Spinal cord (tissue), 10 donors: ENCODE data around the gene PPP6R2. TPM values are rescaled to one million over a fixed set of nuclear protein-coding genes. Genes with fewer than 3 reads are reported as not detected.

ENCODE experiments used
- DNase-seq, 6 donors: peaks; one replicate each; pipeline versions ENCODE4 v3.0.0 to v3.0.0-alpha.2; 2013 to 2015; ENCODE audit warnings: low spot score in 6 of 6, low read depth in 4 of 6
- H3K27ac ChIP-seq: one replicate; pipeline ENCODE4 v1.5.1; 2013; ENCODE audit warnings: low read depth, low read length, control low read depth
- H3K27me3 ChIP-seq: one replicate; pipeline ENCODE4 v1.6.1; 2013; ENCODE audit warnings: low read length; ENCODE audit not compliant: control insufficient read depth, insufficient read depth
- H3K36me3 ChIP-seq: one replicate; pipeline ENCODE4 v1.6.1; 2013; ENCODE audit warnings: low read length; ENCODE audit not compliant: control insufficient read depth, insufficient read depth
- H3K4me1 ChIP-seq: one replicate; pipeline ENCODE4 v1.6.1; 2013; ENCODE audit warnings: low read length; ENCODE audit not compliant: control insufficient read depth, insufficient read depth
- H3K4me3 ChIP-seq: one replicate; pipeline ENCODE4 v1.5.1; 2013; ENCODE audit warnings: low read depth, low read length, control low read depth
- H3K9me3 ChIP-seq: one replicate; pipeline ENCODE4 v1.6.1; 2013; ENCODE audit warnings: low read length; ENCODE audit not compliant: control insufficient read depth, insufficient read depth
- WGBS: methylation state at CpG from one replicate; pipeline ENCODE4 v1.1.5; 2013; ENCODE audit warnings: missing lambda C conversion rate; ENCODE audit not compliant: insufficient coverage; 5-methylcytosine and 5-hydroxymethylcytosine counted together
- polyA plus RNA-seq, 2 donors: library from polyadenylated mRNA; unstranded; fragments of 120-200 nt; gene quantifications; one replicate each; pipeline ENCODE4 v1.2.1, GENCODE V29; 2013; ENCODE audit not compliant: insufficient read length in 2 of 2
- total RNA-seq, 2 donors: library from RNA; depleted of rRNA in 1 of 2; stranded (reverse); fragments of 120-200 nt in 1 of 2; fragments of >200 nt in 1 of 2; gene quantifications; one replicate each; pipeline versions ENCODE4 v1.2.3 to v1.2.4, GENCODE V29; 2013 to 2014
- donor health status: healthy.

The PPP6R2 gene
- total and polyA plus RNA-seq, 4 donors, result 42.9 to 84.9 (median 67.5) TPM

- no peaks in the 10 kb centered on the region for H3K27me3 ChIP-seq
- no peak for DNase-seq
- H3K4me1 ChIP-seq, result peaks cover 65% of the 10 kb centered on the region
- WGBS, result 91% methylated on average over 13 of the region's 21 CpGs
- H3K9me3 ChIP-seq, result no peaks in the 10 kb centered on the region
- no peak overlapping the region for H3K4me3 ChIP-seq
- H3K27ac ChIP-seq, result no peak overlapping the region
- H3K36me3 ChIP-seq, result peaks cover 67% of the 10 kb centered on the region
These were observed 33.0 kb upstream of the PPP6R2 start for GRCh38 chr22:50310031-50310722.

- peaks cover 67% of the 10 kb centered on the region for H3K36me3 ChIP-seq
- no peak overlapping the region for H3K4me3 ChIP-seq
- H3K27me3 ChIP-seq, result no peaks in the 10 kb centered on the region
- no peak for DNase-seq
- WGBS, result 89% methylated on average over 14 of the region's 16 CpGs
- no peak overlapping the region for H3K27ac ChIP-seq
- H3K9me3 ChIP-seq, result no peaks in the 10 kb centered on the region
- H3K4me1 ChIP-seq, result peaks cover 57% of the 10 kb centered on the region
These were observed 32.1 kb upstream of the PPP6R2 start for GRCh38 chr22:50310949-50311444.

GRCh38 chr22:50311606-50312351, 31.3 kb upstream of the PPP6R2 start:
- WGBS, result 56% methylated on average over 23 of the region's 23 CpGs
- no peak overlapping the region for H3K27ac ChIP-seq

GRCh38 chr22:50312371-50312770, 30.8 kb upstream of the PPP6R2 start:
- DNase-seq, result no peak
- Histone ChIP-seq H3K27me3 (no peaks in the 10 kb centered on the region), H3K4me1 (peaks cover 48% of the 10 kb centered on the region), H3K36me3 (peaks cover 77% of the 10 kb centered on the region), H3K9me3 (no peaks in the 10 kb centered on the region), H3K27ac (no peak overlapping the region), H3K4me3 (no peak overlapping the region)
- WGBS, result 94% methylated on average over 7 of the region's 12 CpGs

More at GRCh38 chr22:50311606-50312351, 31.3 kb upstream of the PPP6R2 start:
- H3K4me1 ChIP-seq, result peaks cover 49% of the 10 kb centered on the region
- H3K27me3 ChIP-seq, result no peaks in the 10 kb centered on the region
- H3K9me3 ChIP-seq, result no peaks in the 10 kb centered on the region
- H3K4me3 ChIP-seq, result no peak overlapping the region
- peaks cover 72% of the 10 kb centered on the region for H3K36me3 ChIP-seq
- peak in 1 of 6 donors; percentile 66 for DNase-seq

GRCh38 chr22:50313021-50313420, 30.1 kb upstream of the PPP6R2 start:
- Histone ChIP-seq H3K27ac (no peak overlapping the region), H3K36me3 (peaks cover 82% of the 10 kb centered on the region), H3K9me3 (no peaks in the 10 kb centered on the region), H3K4me3 (no peak overlapping the region), H3K4me1 (peaks cover 44% of the 10 kb centered on the region), H3K27me3 (no peaks in the 10 kb centered on the region)
- WGBS, result 38% methylated on average over 2 of the region's 7 CpGs
- DNase-seq, result no peak

GRCh38 chr22:50313600-50313999, 29.5 kb upstream of the PPP6R2 start:
- DNase-seq, result no peak
- Histone ChIP-seq H3K4me1 (peaks cover 39% of the 10 kb centered on the region), H3K9me3 (no peaks in the 10 kb centered on the region), H3K27me3 (no peaks in the 10 kb centered on the region), H3K4me3 (no peak overlapping the region), H3K27ac (no peak overlapping the region), H3K36me3 (peaks cover 88% of the 10 kb centered on the region)
- 76% methylated on average over 15 of the region's 17 CpGs for WGBS

- Histone ChIP-seq H3K4me1 (peaks cover 34% of the 10 kb centered on the region), H3K27me3 (no peaks in the 10 kb centered on the region), H3K36me3 (peaks cover 91% of the 10 kb centered on the region), H3K4me3 (no peak overlapping the region), H3K27ac (no peak overlapping the region), H3K9me3 (no peaks in the 10 kb centered on the region)
- WGBS, result 80% methylated on average over 14 of the region's 14 CpGs
- DNase-seq, result no peak
These were observed 29.1 kb upstream of the PPP6R2 start for GRCh38 chr22:50314081-50314454.

- Histone ChIP-seq H3K27ac (no peak overlapping the region), H3K4me3 (no peak overlapping the region), H3K9me3 (no peaks in the 10 kb centered on the region), H3K36me3 (peaks cover 91% of the 10 kb centered on the region), H3K27me3 (no peaks in the 10 kb centered on the region), H3K4me1 (peaks cover 28% of the 10 kb centered on the region)
- DNase-seq, result no peak
- WGBS, result 68% methylated on average over 33 of the region's 33 CpGs
These were observed 28.5 kb upstream of the PPP6R2 start for GRCh38 chr22:50314455-50315288.

GRCh38 chr22:50315289-50316113, 27.6 kb upstream of the PPP6R2 start:
- no peak for DNase-seq
- peaks cover 24% of the 10 kb centered on the region for H3K4me1 ChIP-seq
- H3K4me3 ChIP-seq, result no peak overlapping the region
- no peak overlapping the region for H3K27ac ChIP-seq
- no peaks in the 10 kb centered on the region for H3K9me3 ChIP-seq
- peaks cover 92% of the 10 kb centered on the region for H3K36me3 ChIP-seq
- WGBS, result 91% methylated on average over 18 of the region's 18 CpGs
- no peaks in the 10 kb centered on the region for H3K27me3 ChIP-seq
